ACHN (cell line): Measurements from ENCODE around the gene UBR4.

Experiments
- DNase-seq: peaks from one replicate; pipeline ENCODE4 v3.0.0-alpha.2; 2015
- in situ Hi-C: cut with HindIII; loops from 2 replicates; pipeline ENCODE4 v1.10.0; 2017; ENCODE audit warnings: low sequenced_read_pairs, low pct_ligation_motif_present, low pct_unique_long_range_greater_than_20kb

The UBR4 gene

GRCh38 chr1:19054216-19054615 is 155.8 kb downstream of the UBR4 start:
- in situ Hi-C loops = no loop called here
- DNase-seq = no peak

- in situ Hi-C loops = no loop called here
- DNase-seq = no peak
These were observed 156.6 kb downstream of the UBR4 start for GRCh38 chr1:19053486-19053885.

- no peak for DNase-seq
- in situ Hi-C loops = no loop called here
These were observed 160.3 kb downstream of the UBR4 start for GRCh38 chr1:19049798-19050197.

GRCh38 chr1:19049128-19049768 is 160.8 kb downstream of the UBR4 start:
- in situ Hi-C loops = no loop called here
- DNase-seq = no peak

- in situ Hi-C loops = no loop called here
- DNase-seq = no peak
These were observed 162.9 kb downstream of the UBR4 start for GRCh38 chr1:19046972-19047731.

GRCh38 chr1:19045898-19046880 is 163.9 kb downstream of the UBR4 start:
- no peak for DNase-seq
- in situ Hi-C loops = no loop called here

- DNase-seq = no peak
- in situ Hi-C loops = no loop called here
These were observed 164.9 kb downstream of the UBR4 start for GRCh38 chr1:19044975-19045831.

GRCh38 chr1:19044471-19044870 is 165.6 kb downstream of the UBR4 start:
- in situ Hi-C loops = no loop called here
- no peak for DNase-seq

- in situ Hi-C loops = no loop called here
- DNase-seq = no peak
These were observed 166.3 kb downstream of the UBR4 start for GRCh38 chr1:19043579-19044443.

GRCh38 chr1:19042675-19043578 is 167.1 kb downstream of the UBR4 start:
- DNase-seq = no peak
- in situ Hi-C loops = no loop called here

GRCh38 chr1:19040010-19040680 is 169.9 kb downstream of the UBR4 start:
- in situ Hi-C loops = no loop called here

GRCh38 chr1:19038732-19039131 is 171.3 kb downstream of the UBR4 start:
- in situ Hi-C loops = no loop called here
- DNase-seq = no peak

More at GRCh38 chr1:19040010-19040680, 169.9 kb downstream of the UBR4 start:
- DNase-seq = no peak

- in situ Hi-C loops = no loop called here
- no peak for DNase-seq
These were observed 172.0 kb downstream of the UBR4 start for GRCh38 chr1:19038096-19038495.

GRCh38 chr1:19037659-19038058 is 172.4 kb downstream of the UBR4 start:
- in situ Hi-C loops = no loop called here
- DNase-seq = no peak

- in situ Hi-C loops = no loop called here
- DNase-seq = no peak
These were observed 173.1 kb downstream of the UBR4 start for GRCh38 chr1:19036813-19037605.
